A673 (cell line): ENCODE results near the gene HAS3. TPM values are rescaled to one million over a fixed set of nuclear protein-coding genes. Genes with fewer than 3 reads are reported as not detected.

Experiments used
- BruUV-seq: library from RNA; stranded (reverse); fragments of 400-500 nt; replicated peaks from 2 replicates; lab custom pipeline; 2021; lab: Mats Ljungman, UMichigan
- CTCF ChIA-PET: fragments of 300-600 bp; sonication (Branson Sonifier 250); formaldehyde crosslinking; loops from one replicate; lab custom pipeline; 2022; ENCODE audit warnings: antibody characterized with exemption; lab: Charles Lee
- POLR2A ChIA-PET: fragments of 300-600 bp; sonication (Branson Sonifier 250); formaldehyde crosslinking; loops from one replicate; lab custom pipeline; 2022; ENCODE audit warnings: antibody characterized with exemption; ENCODE audit not compliant: low non-redundant PET; lab: Charles Lee
- DNase-seq: peaks from one replicate; pipeline ENCODE4 v3.0.0-alpha.2; 2015; ENCODE audit warnings: low spot score
- H3K27ac ChIP-seq: fragments of 200-600 bp; sonication (generic); 2 replicates; pipeline ENCODE4 v1.5.1; 2016; ENCODE audit warnings: mixed run types, low read depth, mild to moderate bottlenecking, mixed read lengths, antibody characterized with exemption, low read length; ENCODE audit not compliant: poor library complexity, severe bottlenecking
- H3K27me3 ChIP-seq: fragments of 200-600 bp; sonication (generic); replicated peaks from 2 replicates; pipeline ENCODE4 v1.6.1; 2017; ENCODE audit warnings: mixed run types, low read depth, mild to moderate bottlenecking, mixed read lengths, antibody characterized with exemption, low read length; ENCODE audit not compliant: insufficient read depth, poor library complexity
- H3K36me3 ChIP-seq: fragments of 200-600 bp; sonication (generic); 2 replicates; pipeline ENCODE4 v1.6.1; 2016; ENCODE audit warnings: mixed run types, mild to moderate bottlenecking, mixed read lengths, antibody characterized with exemption, low read length; ENCODE audit not compliant: insufficient read depth, poor library complexity, severe bottlenecking
- H3K4me1 ChIP-seq: fragments of 200-600 bp; sonication (generic); 2 replicates; pipeline ENCODE4 v1.6.1; 2017; ENCODE audit warnings: mixed run types, mild to moderate bottlenecking, mixed read lengths, antibody characterized with exemption, low read length; ENCODE audit not compliant: insufficient read depth, poor library complexity, severe bottlenecking
- H3K4me3 ChIP-seq: fragments of 200-600 bp; sonication (generic); 2 replicates; pipeline ENCODE4 v1.5.1; 2016; ENCODE audit warnings: low read depth, mixed run types, mild to moderate bottlenecking, mixed read lengths, low read length; ENCODE audit not compliant: poor library complexity, severe bottlenecking
- H3K9me3 ChIP-seq: fragments of 200-600 bp; sonication (generic); 2 replicates; pipeline ENCODE4 v1.6.1; 2016; ENCODE audit warnings: mixed run types, low read depth, mild to moderate bottlenecking, mixed read lengths, antibody characterized with exemption, low read length; ENCODE audit not compliant: poor library complexity, severe bottlenecking
- EZH2 ChIP-seq: fragments of 200-600 bp; sonication (generic); IDR thresholded peaks from 2 replicates; pipeline ENCODE4 v1.6.1; 2017; ENCODE audit warnings: borderline replicate concordance, low read depth, mild to moderate bottlenecking, mixed read lengths, antibody characterized with exemption, low read length; ENCODE audit not compliant: poor library complexity, severe bottlenecking
- intact Hi-C: fragments of 100-400 bp; cut with micrococcal nuclease; formaldehyde crosslinking; loops from one replicate; pipeline ENCODE4 v1.10.0; 2022; ENCODE audit not compliant: unreplicated experiment
- total RNA-seq: library from RNA; stranded (reverse); gene quantifications from 2 replicates; pipeline ENCODE4 v1.2.3, GENCODE V29; 2021
- TF ChIP-seq, protein P1 (sequence below): fragments of 300-800, 200-600 bp; sonication (generic); conservative IDR thresholded peaks from 2 replicates; pipeline ENCODE4 v1.5.1; 2017; ENCODE audit warnings: low read depth, mild to moderate bottlenecking, antibody characterized with exemption, low read length, moderate library complexity, mixed read lengths

The HAS3 gene
- total RNA-seq, 1 experiment from 2014 or later: 0.49 TPM

- H3K4me3 ChIP-seq: no peak overlapping the region
- BruUV-seq: no TSS peak
- peaks cover 23% of the 10 kb centered on the region for H3K4me1 ChIP-seq
- TF ChIP-seq, protein P1, sequence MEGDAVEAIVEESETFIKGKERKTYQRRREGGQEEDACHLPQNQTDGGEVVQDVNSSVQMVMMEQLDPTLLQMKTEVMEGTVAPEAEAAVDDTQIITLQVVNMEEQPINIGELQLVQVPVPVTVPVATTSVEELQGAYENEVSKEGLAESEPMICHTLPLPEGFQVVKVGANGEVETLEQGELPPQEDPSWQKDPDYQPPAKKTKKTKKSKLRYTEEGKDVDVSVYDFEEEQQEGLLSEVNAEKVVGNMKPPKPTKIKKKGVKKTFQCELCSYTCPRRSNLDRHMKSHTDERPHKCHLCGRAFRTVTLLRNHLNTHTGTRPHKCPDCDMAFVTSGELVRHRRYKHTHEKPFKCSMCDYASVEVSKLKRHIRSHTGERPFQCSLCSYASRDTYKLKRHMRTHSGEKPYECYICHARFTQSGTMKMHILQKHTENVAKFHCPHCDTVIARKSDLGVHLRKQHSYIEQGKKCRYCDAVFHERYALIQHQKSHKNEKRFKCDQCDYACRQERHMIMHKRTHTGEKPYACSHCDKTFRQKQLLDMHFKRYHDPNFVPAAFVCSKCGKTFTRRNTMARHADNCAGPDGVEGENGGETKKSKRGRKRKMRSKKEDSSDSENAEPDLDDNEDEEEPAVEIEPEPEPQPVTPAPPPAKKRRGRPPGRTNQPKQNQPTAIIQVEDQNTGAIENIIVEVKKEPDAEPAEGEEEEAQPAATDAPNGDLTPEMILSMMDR: no peak
- peak; percentile 94 for DNase-seq
- POLR2A ChIA-PET: no interaction called here
- H3K9me3 ChIP-seq: no peaks in the 10 kb centered on the region
- peak overlapping the region; percentile 62 for H3K27ac ChIP-seq
- CTCF ChIA-PET: no interaction called here
- H3K36me3 ChIP-seq: no peaks in the 10 kb centered on the region
- intact Hi-C loops: no loop called here
- H3K27me3 ChIP-seq: no peaks in the 10 kb centered on the region
Measured at GRCh38 chr16:69064764-69065313, 40.6 kb upstream of the HAS3 start.

DNA sequence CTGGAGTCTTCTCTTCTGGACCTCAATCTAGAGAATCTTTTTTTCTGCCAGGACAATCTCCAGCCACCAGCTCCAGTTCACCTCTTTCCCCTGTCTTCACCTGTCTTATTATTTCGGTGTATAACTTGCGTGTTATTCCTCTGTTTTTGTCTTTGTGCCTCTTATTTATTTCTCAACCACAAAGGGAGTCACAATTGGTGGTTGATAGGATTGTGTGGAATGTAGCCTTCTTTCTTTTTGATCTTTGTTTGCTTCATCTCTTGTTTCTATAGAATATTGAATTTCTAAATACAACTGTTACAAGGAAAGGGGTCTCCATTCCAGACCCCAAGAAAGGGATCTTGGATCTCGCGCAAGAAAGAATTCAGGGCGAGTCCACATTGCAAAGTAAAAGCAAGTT is 35.9 kb upstream of the HAS3 start:
- ChIA-PET CTCF (no interaction called here), POLR2A (no interaction called here)
- Histone ChIP-seq H3K27ac (no peak overlapping the region), H3K9me3 (no peaks in the 10 kb centered on the region), H3K36me3 (no peaks in the 10 kb centered on the region), H3K27me3 (no peaks in the 10 kb centered on the region), H3K4me3 (no peak overlapping the region), H3K4me1 (peaks cover 30% of the 10 kb centered on the region)
- TF ChIP-seq, protein P1: no peak
- no peak for TF ChIP-seq EZH2
- intact Hi-C loops: no loop called here
- no TSS peak for BruUV-seq
- DNase-seq: no peak

DNA sequence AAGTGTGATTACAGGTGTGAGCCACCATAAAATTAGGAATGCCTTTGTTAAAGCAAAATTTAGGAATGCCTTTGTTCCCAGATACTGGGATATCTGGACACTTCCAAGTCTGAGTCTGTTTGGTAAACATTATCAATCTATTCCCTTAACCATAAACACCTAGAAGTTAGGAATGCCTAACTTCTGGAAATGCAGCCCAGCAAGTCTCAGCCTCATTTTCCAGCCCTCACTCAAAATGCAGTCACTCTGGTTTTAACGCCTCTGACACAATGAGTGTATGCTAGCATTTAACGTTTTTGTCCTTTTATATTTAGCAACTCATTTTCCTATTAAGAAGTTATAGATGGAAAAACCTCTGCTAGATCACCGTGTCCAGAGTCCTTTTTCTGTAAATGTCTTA is 34.4 kb upstream of the HAS3 start:
- H3K9me3 ChIP-seq: no peaks in the 10 kb centered on the region
- TF ChIP-seq, protein P1: no peak
- no peak for TF ChIP-seq EZH2
- no TSS peak for BruUV-seq
- no peaks in the 10 kb centered on the region for H3K27me3 ChIP-seq
- no peak overlapping the region for H3K27ac ChIP-seq
- DNase-seq: no peak
- intact Hi-C loops: no loop called here
- peaks cover 15% of the 10 kb centered on the region for H3K4me1 ChIP-seq
- POLR2A ChIA-PET: no interaction called here
- CTCF ChIA-PET: no interaction called here
- H3K4me3 ChIP-seq: no peak overlapping the region
- no peaks in the 10 kb centered on the region for H3K36me3 ChIP-seq
